Nephron progenitor cell (in vitro differentiated cells): ENCODE data around the gene NFATC3.

Experiments
- DNase-seq: peaks from one replicate; pipeline ENCODE4 v3.0.0; 2021
- H3K27ac Mint-ChIP-seq: 2 replicates; pipeline ENCODE4 v1.8.0; 2021; ENCODE audit warnings: mild to moderate bottlenecking, moderate library complexity, mixed read lengths
- H3K27me3 Mint-ChIP-seq: 2 replicates; pipeline ENCODE4 v1.8.0; 2021; ENCODE audit warnings: mild to moderate bottlenecking, low read depth, mixed read lengths; ENCODE audit not compliant: poor library complexity
- H3K36me3 Mint-ChIP-seq: 2 replicates; pipeline ENCODE4 v1.8.0; 2021; ENCODE audit warnings: low read depth, mixed read lengths
- H3K4me1 Mint-ChIP-seq: 2 replicates; pipeline ENCODE4 v1.8.0; 2021; ENCODE audit warnings: mixed read lengths
- H3K4me3 Mint-ChIP-seq: 2 replicates; pipeline ENCODE4 v1.8.0; 2021; ENCODE audit warnings: mild to moderate bottlenecking, moderate library complexity, mixed read lengths
- H3K9me3 Mint-ChIP-seq: 2 replicates; pipeline ENCODE4 v1.8.0; 2021; ENCODE audit warnings: mild to moderate bottlenecking, moderate library complexity, mixed read lengths
- TF ChIP-seq, protein P1 (sequence below): fragments of 200-600 bp; sonication (generic); IDR thresholded peaks from 2 replicates; pipeline ENCODE4 v1.5.0; 2021; ENCODE audit warnings: antibody characterized with exemption

The NFATC3 gene

GRCh38 chr16:68136515-68136914, 51.3 kb downstream of the NFATC3 start:
- no peak overlapping the region for H3K4me3 Mint-ChIP-seq

GRCh38 chr16:68144008-68144407, 58.8 kb downstream of the NFATC3 start:
- H3K4me3 Mint-ChIP-seq: no peak overlapping the region
- TF ChIP-seq, protein P1, sequence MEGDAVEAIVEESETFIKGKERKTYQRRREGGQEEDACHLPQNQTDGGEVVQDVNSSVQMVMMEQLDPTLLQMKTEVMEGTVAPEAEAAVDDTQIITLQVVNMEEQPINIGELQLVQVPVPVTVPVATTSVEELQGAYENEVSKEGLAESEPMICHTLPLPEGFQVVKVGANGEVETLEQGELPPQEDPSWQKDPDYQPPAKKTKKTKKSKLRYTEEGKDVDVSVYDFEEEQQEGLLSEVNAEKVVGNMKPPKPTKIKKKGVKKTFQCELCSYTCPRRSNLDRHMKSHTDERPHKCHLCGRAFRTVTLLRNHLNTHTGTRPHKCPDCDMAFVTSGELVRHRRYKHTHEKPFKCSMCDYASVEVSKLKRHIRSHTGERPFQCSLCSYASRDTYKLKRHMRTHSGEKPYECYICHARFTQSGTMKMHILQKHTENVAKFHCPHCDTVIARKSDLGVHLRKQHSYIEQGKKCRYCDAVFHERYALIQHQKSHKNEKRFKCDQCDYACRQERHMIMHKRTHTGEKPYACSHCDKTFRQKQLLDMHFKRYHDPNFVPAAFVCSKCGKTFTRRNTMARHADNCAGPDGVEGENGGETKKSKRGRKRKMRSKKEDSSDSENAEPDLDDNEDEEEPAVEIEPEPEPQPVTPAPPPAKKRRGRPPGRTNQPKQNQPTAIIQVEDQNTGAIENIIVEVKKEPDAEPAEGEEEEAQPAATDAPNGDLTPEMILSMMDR: no peak
- H3K9me3 Mint-ChIP-seq: no peaks in the 10 kb centered on the region
- no peak overlapping the region for H3K27ac Mint-ChIP-seq
- H3K36me3 Mint-ChIP-seq: peaks cover 38% of the 10 kb centered on the region
- DNase-seq: no peak
- peaks cover 11% of the 10 kb centered on the region for H3K4me1 Mint-ChIP-seq
- H3K27me3 Mint-ChIP-seq: no peaks in the 10 kb centered on the region

More at GRCh38 chr16:68136515-68136914, 51.3 kb downstream of the NFATC3 start:
- no peak for DNase-seq
- no peaks in the 10 kb centered on the region for H3K9me3 Mint-ChIP-seq
- H3K27me3 Mint-ChIP-seq: no peaks in the 10 kb centered on the region
- peaks cover 3% of the 10 kb centered on the region for H3K4me1 Mint-ChIP-seq
- H3K27ac Mint-ChIP-seq: no peak overlapping the region
- peaks cover 73% of the 10 kb centered on the region for H3K36me3 Mint-ChIP-seq
- TF ChIP-seq, protein P1: no peak

- TF ChIP-seq, protein P1: no peak
- no peak for DNase-seq
- H3K4me3 Mint-ChIP-seq: no peak overlapping the region
- H3K27ac Mint-ChIP-seq: no peak overlapping the region
- no peaks in the 10 kb centered on the region for H3K27me3 Mint-ChIP-seq
- no peaks in the 10 kb centered on the region for H3K9me3 Mint-ChIP-seq
- peaks cover 7% of the 10 kb centered on the region for H3K4me1 Mint-ChIP-seq
- peaks cover 15% of the 10 kb centered on the region for H3K36me3 Mint-ChIP-seq
These were observed 61.4 kb downstream of the NFATC3 start for GRCh38 chr16:68146585-68146984.

- H3K4me1 Mint-ChIP-seq: no peaks in the 10 kb centered on the region
- no peak for DNase-seq
- H3K36me3 Mint-ChIP-seq: peaks cover 7% of the 10 kb centered on the region
- no peak overlapping the region for H3K4me3 Mint-ChIP-seq
- H3K27ac Mint-ChIP-seq: no peak overlapping the region
- no peaks in the 10 kb centered on the region for H3K27me3 Mint-ChIP-seq
- TF ChIP-seq, protein P1: no peak
- no peaks in the 10 kb centered on the region for H3K9me3 Mint-ChIP-seq
These were observed 62.3 kb downstream of the NFATC3 start for GRCh38 chr16:68147444-68147843.

GRCh38 chr16:68149596-68149995, 64.4 kb downstream of the NFATC3 start:
- no peak for DNase-seq
- H3K36me3 Mint-ChIP-seq: peaks cover 7% of the 10 kb centered on the region
- no peak overlapping the region for H3K27ac Mint-ChIP-seq
- no peaks in the 10 kb centered on the region for H3K9me3 Mint-ChIP-seq
- no peak overlapping the region for H3K4me3 Mint-ChIP-seq
- H3K4me1 Mint-ChIP-seq: no peaks in the 10 kb centered on the region
- TF ChIP-seq, protein P1: no peak
- H3K27me3 Mint-ChIP-seq: no peaks in the 10 kb centered on the region

GRCh38 chr16:68155425-68155824, 70.3 kb downstream of the NFATC3 start:
- Mint-ChIP-seq H3K27me3 (no peaks in the 10 kb centered on the region), H3K36me3 (peaks cover 11% of the 10 kb centered on the region), H3K4me3 (no peak overlapping the region), H3K4me1 (peaks cover 10% of the 10 kb centered on the region), H3K9me3 (no peaks in the 10 kb centered on the region), H3K27ac (peak overlapping the region; percentile 73)
- TF ChIP-seq, protein P1: no peak
- no peak for DNase-seq
